GM21526 (cell line): ENCODE results near the gene GJD3.
"Not testable (repeated sequence)": the region's sequence is repeated elsewhere in the genome, so short reads cannot be mapped to it uniquely, and the experiment has no call there.

ENCODE experiments used
- ATAC-seq: cut with Tn5 transposase; IDR thresholded peaks from one replicate; pipeline ENCODE4 v1.9.1; 2021; ENCODE audit warnings: moderate library complexity; ENCODE audit not compliant: unreplicated experiment, low FRiP score

Gene GJD3

GRCh38 chr17:40364121-40364861, at the start of gene GJD3:
Gene GJD3, minus strand, starts transcription at chr17:40364737. Its CDS starts 922 bp downstream, at chr17:40363815.
- ATAC-seq, result no peak

GRCh38 chr17:40414312-40414711, 49.8 kb upstream of the GJD3 start:
- ATAC-seq, result not testable (repeated sequence)

DNA sequence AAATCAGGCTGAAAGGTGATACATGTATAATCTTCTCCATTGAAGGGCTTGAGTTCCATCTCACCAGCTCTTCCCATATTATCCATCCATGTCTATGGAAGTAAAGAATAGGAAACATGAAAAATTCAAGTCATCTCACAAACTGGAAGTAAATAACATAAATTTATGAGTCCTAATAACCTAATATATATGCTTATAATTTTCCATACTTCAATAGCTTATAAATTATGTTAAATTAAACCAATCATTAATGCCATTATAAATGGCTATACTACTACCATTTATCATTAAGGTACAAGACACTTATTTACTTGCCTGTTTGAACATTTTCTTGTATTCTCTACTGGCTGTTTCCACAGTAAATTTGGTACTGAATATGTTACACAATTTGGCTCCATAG, 48.3 kb upstream of the GJD3 start:
- ATAC-seq, result no peak

DNA sequence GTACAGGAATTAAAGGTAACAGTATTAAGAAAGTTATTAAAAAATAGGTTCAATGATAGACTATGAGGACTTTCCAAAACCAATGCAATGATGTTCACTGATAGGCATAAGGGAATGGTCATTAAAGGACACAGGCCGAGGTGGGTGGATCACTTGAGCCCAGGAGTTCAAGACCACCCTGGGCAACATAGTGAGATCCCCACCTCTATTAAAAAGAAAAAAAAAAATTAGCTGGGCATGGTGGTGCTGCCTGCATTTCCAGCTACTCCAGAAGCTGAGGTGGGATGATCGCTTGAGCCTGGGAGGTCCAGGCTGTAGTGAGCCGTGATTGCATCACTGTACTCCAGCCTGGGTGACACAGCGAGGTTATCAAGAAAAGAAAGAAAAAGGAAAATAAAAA, 47.3 kb upstream of the GJD3 start:
- no peak for ATAC-seq

DNA sequence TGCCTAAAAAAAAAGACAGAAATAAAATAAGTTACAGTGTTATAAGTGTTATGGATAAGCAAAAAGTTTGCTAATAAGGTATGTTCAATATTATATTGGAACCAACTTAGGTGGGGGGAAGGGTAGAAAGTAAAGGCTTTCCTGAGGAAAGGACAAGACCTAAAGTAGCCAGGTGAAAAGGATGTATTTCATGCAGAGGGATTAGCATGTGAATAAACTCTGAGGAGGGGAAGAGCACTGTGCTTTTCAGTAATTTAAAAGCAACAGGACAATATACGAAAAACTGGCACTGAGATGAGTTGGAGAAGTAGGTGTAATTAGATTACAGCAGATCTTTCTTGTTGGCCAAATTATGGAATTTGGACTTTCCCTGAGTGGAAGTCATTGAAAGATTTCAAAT, 45.5 kb upstream of the GJD3 start:
- no peak for ATAC-seq

DNA sequence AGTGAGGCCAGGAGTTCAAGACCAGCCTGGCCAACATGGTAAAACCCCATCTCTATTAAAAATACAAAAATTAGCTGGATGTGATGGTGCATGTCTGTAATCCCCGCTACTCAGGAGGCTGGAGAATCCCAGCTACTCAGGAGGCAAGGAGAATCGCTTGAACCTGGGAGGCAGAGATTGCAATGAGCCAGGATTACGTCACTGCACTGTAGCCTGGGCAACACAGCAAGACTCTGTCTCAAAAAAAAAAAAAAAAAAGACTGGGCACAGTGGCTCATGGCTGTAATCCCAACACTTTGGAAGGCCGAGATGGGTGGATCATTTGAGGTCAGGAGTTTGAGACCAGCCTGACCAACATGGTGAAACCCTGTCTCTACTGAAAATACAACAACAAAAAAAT, 45.0 kb upstream of the GJD3 start:
- ATAC-seq, result not testable (repeated sequence)

GRCh38 chr17:40407460-40407859, 42.9 kb upstream of the GJD3 start:
- ATAC-seq, result no peak

GRCh38 chr17:40404003-40404402, 39.5 kb upstream of the GJD3 start:
- no peak for ATAC-seq

DNA sequence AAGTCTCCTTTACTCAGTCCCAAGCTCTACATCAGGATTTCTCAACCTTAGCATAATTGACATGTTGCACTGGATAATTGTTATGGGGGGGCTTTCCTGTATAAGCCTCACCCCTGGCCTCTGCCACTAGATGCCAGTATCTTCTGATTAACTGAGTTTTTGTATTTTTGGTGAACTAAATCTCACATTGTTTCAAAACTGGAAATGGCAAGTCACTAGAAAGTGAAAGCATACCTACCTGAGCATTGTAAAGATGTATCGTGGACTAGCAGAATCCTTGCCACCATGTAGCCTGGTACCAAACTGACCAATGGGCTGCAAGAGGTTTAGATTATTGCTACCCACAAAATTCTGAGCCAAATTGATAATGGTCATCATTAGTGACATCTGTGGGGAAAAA, 38.1 kb upstream of the GJD3 start:
- ATAC-seq, result no peak

GRCh38 chr17:40399185-40399584, 34.6 kb upstream of the GJD3 start:
- no peak for ATAC-seq

DNA sequence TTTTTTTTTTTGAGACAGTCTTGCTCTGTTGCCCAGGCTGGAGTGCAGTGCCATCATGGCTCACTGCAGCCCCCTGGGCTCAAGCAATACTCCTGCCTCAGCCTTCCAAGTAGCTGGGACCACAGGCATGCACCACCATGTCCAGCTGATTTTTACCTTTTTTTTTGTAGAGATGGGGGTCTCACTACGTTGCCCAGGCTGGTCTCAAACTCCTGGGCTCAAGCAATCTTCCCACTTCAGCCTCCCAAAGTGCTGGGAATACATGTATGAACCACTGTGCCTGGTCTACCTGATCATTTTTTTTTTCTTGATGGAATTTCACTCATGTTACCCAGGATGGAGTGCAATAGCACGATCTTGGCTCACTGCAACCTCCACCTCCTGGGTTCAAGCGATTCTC, 22.0 kb upstream of the GJD3 start:
- ATAC-seq, result not testable (repeated sequence)

GRCh38 chr17:40382251-40382650, 17.7 kb upstream of the GJD3 start:
- ATAC-seq, result no peak

GRCh38 chr17:40378966-40379365, 14.4 kb upstream of the GJD3 start:
- ATAC-seq, result no peak

DNA sequence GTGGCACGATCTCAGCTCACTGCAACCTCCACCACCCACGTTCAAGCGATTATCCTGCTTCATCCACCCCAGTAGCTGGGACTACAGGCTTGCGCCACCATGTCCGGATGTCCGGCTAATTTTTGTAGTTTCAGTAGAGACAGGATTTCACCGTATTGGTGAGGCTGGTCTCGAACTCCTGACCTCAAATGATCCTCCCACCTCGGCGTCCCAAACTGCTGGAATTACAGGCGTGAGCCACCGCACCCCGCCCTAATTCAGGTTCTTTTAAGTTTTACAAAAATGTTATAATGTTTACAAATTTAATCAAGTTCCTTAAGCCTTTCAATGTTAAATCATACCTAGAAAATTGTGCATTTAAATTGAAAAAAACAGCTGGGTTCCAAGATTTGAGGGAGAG, 13.3 kb upstream of the GJD3 start:
- ATAC-seq, result no peak

- not testable (repeated sequence) for ATAC-seq
Observed at GRCh38 chr17:40376541-40376940, 12.0 kb upstream of the GJD3 start.

- not testable (repeated sequence) for ATAC-seq
Observed at GRCh38 chr17:40375786-40376185, 11.2 kb upstream of the GJD3 start.

GRCh38 chr17:40374821-40375498, 10.4 kb upstream of the GJD3 start:
- no peak for ATAC-seq

GRCh38 chr17:40373999-40374398, 9.5 kb upstream of the GJD3 start:
- no peak for ATAC-seq

DNA sequence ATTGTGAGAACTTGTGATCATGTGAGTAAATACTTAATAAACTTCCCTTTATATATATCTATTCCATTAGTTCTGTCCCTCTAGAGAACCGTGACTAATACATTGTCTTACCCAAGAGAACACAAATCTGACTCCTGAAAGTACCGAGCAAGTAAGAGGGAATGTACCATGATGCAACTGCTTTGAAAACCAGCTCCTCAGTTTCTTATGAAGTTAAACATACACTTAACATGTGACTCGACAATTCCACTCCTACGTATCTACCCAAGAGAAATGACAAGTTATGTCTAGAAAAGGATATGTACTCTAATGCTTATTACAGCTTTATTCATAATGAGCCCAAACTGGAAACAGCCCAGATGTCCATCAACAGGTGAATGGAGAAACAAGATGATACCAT, 8.8 kb upstream of the GJD3 start:
- ATAC-seq, result no peak

- ATAC-seq, result not testable (repeated sequence)
Observed at GRCh38 chr17:40372644-40373043, 8.1 kb upstream of the GJD3 start.

DNA sequence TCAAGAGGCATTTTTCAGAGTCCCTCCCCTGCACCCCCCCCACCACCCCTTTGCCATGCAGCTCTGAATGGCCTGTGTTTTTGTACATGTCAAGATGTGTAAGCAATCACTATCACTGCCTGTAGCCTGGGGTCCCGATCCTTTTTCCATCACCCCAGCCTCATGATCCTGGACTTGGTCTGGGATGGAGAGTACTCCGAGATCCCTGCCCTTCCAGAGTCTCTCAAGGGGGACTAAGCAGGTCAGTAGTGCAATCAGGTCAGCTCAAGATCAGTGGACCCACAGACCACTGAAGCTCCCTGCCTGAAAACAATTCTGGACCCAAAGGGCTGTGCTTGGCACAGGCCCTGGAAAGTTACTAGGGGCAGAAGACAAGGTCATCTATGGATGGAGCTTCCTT, 7.5 kb upstream of the GJD3 start:
- no peak for ATAC-seq

DNA sequence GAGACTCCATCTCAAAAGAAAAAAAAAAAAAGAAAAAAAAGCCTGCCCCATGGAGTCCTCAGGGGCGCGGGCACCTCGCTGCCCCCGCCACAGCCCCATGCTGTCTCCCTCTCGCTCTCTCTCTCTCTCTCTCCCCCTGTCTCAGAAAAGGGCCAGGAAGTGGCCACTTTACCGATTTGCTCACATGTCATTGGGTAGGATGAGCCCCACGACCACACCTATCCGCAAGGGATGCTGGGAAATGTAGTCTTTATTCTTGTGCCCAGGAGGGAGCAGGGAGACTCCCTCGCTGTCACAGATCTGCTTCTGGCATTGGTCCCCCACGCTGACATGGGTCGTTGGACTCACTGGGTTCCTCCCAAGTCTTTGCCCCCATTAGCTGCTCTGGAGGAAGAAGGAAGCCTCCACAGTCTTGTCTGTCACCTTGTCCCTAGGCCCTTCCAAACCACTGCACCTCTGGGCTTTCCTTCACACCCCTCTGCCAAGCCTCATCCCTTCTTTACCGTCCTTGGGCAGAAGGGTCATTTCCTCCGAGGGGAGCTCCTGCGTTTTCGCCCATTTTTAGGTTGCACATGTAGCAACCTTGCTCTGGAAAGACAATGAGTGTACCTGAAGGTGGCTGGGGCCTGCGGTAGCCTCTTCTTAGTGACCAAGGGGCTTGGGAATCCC, 6.9 kb upstream of the GJD3 start:
- no peak for ATAC-seq
